GM12878 (cell line): ENCODE results near the gene GXYLT1. TPM values are rescaled to one million over a fixed set of nuclear protein-coding genes. Genes with fewer than 3 reads are reported as not detected.

Experiments used
- ATAC-seq: fragments of 200-7000 bp; cut with Tn5 transposase; 3 replicates; pipeline ENCODE4 v1.9.1; 2020; ENCODE audit warnings: mild to moderate bottlenecking, moderate library complexity
- BruUV-seq: library from RNA; stranded (reverse); fragments of 400-500 nt; replicated peaks from 2 replicates; lab custom pipeline; 2021; lab: Mats Ljungman, UMichigan
- CTCF ChIA-PET: fragments of 300-600 bp; sonication (Branson Sonifier 250); formaldehyde crosslinking; extraction: SDS; loops from one replicate; lab custom pipeline; 2021; ENCODE audit warnings: inconsistent platforms; lab: Yijun Ruan, JAX
- POLR2A ChIA-PET: fragments of 350-600 bp; formaldehyde crosslinking; extraction: SDS; loops from one replicate; lab custom pipeline; 2021; ENCODE audit warnings: inconsistent platforms; lab: Charles Lee
- RAD21 ChIA-PET: fragments of 300-600 bp; sonication (Branson Sonifier 250); formaldehyde crosslinking; loops from one replicate; lab custom pipeline; 2023; ENCODE audit warnings: antibody characterized with exemption; ENCODE audit not compliant: unreplicated experiment; lab: Charles Lee
- SMC1A ChIA-PET: fragments of 300-600 bp; sonication (Branson Sonifier 250); formaldehyde crosslinking; loops from one replicate; lab custom pipeline; 2023; ENCODE audit not compliant: unreplicated experiment, uncharacterized antibody; lab: Charles Lee
- DNase-seq: peaks from one replicate; pipeline ENCODE4 v3.0.0-alpha.2; 2011; ENCODE audit warnings: low read depth, low spot score
- FAIRE-seq: peaks from 3 replicates; lab custom pipeline; 2011; peaks lifted over from hg19 to GRCh38; lab: Jason Lieb, UNC
- H2AFZ ChIP-seq: 2 replicates; pipeline ENCODE4 v1.6.0; 2011; ENCODE audit warnings: low read depth, low read length, control low read depth; ENCODE audit not compliant: control insufficient read depth
- H3K27ac ChIP-seq: 2 replicates; pipeline ENCODE4 v1.5.1; 2011; ENCODE audit warnings: control low read depth; ENCODE audit not compliant: control insufficient read depth, insufficient read depth
- H3K27me3 ChIP-seq, 2 experiments: replicated peaks in 1 of 2; 2 replicates each; pipeline versions ENCODE4 v1.6.0 to v1.6.1; 2011; ENCODE audit warnings: low read length in 1 of 2; ENCODE audit not compliant: control insufficient read depth in 2 of 2, insufficient read depth in 2 of 2
- H3K36me3 ChIP-seq, 2 experiments: 2 replicates each; pipeline ENCODE4 v1.5.1; 2011; ENCODE audit warnings: low read length in 1 of 2; ENCODE audit not compliant: control insufficient read depth in 2 of 2, insufficient read depth in 2 of 2
- H3K4me1 ChIP-seq: 2 replicates; pipeline ENCODE4 v1.6.1; 2011; ENCODE audit warnings: mild to moderate bottlenecking, low read length, moderate library complexity, mixed read lengths; ENCODE audit not compliant: control insufficient read depth, insufficient read depth
- H3K4me2 ChIP-seq: 2 replicates; pipeline ENCODE4 v1.6.0; 2011; ENCODE audit warnings: control low read depth; ENCODE audit not compliant: control insufficient read depth, insufficient read depth
- H3K4me3 ChIP-seq: fragments of 200-600 bp; sonication (generic); 2 replicates; pipeline ENCODE4 v1.5.1; 2016
- H3K79me2 ChIP-seq: 2 replicates; pipeline ENCODE4 v1.6.0; 2011; ENCODE audit warnings: low read length; ENCODE audit not compliant: control insufficient read depth, insufficient read depth
- H3K9ac ChIP-seq: 2 replicates; pipeline ENCODE4 v1.8.0; 2011; ENCODE audit warnings: low read length, control low read depth, mixed read lengths; ENCODE audit not compliant: control insufficient read depth, insufficient read depth
- H3K9me3 ChIP-seq: replicated peaks from 3 replicates; pipeline ENCODE4 v1.5.1; 2011; ENCODE audit warnings: mild to moderate bottlenecking, low read length; ENCODE audit not compliant: control insufficient read depth, insufficient read depth
- H4K20me1 ChIP-seq: 2 replicates; pipeline ENCODE4 v1.6.0; 2011; ENCODE audit not compliant: control insufficient read depth, insufficient read depth
- HDAC2 ChIP-seq: fragments of 200-600 bp; sonication (generic); IDR thresholded peaks from 2 replicates; pipeline ENCODE4 v1.6.1; 2017
- IKZF1 ChIP-seq: fragments of 450-650 bp; conservative IDR thresholded peaks from 2 replicates; pipeline ENCODE4 v1.6.1; 2017; ENCODE audit warnings: antibody characterized with exemption, mild to moderate bottlenecking
- IKZF2 ChIP-seq, 2 experiments: fragments of 450-650 bp; IDR thresholded peaks; 2 replicates each; pipeline ENCODE4 v1.6.1; 2017; ENCODE audit warnings: mild to moderate bottlenecking in 2 of 2, moderate library complexity in 2 of 2
- RELA ChIP-seq: fragments of 450-650 bp; IDR thresholded peaks from 2 replicates; pipeline ENCODE4 v1.8.0; 2014; ENCODE audit warnings: borderline replicate concordance; ENCODE audit not compliant: partially characterized antibody
- WGBS: methylation state at CpG from one replicate; pipeline ENCODE4 v1.1.6; 2016; ENCODE audit warnings: low lambda C conversion rate; ENCODE audit not compliant: insufficient replicate concordance, insufficient coverage; ENCODE audit errors: missing lambda C conversion rate; 5-methylcytosine and 5-hydroxymethylcytosine counted together
- in situ Hi-C: fragments of 300-500 bp; cut with MboI; formaldehyde crosslinking; loops from 9 replicates; pipeline ENCODE4 v1.14.3; 2018; ENCODE audit warnings: mixed read lengths
- intact Hi-C: fragments of 100-400 bp; cut with micrococcal nuclease; formaldehyde crosslinking; loops from one replicate; pipeline ENCODE4 v1.14.2; 2022; ENCODE audit not compliant: unreplicated experiment
- polyA plus RNA-seq, 11 experiments: library from polyadenylated mRNA; depleted of rRNA in 4 of 11; unstranded in 6 of 11; stranded (reverse) in 5 of 11; fragments of >200 nt; fragmentation: Nextera tagmentation in 4 of 11; fragmentation: Illumina TruSeq in 1 of 11; extraction: Ambion mirVana in 4 of 11; extraction: Trizol in 1 of 11; gene quantifications; 1 replicate in 1 of 11; 2 replicates in 10 of 11; pipeline versions ENCODE4 v1.2.1 to v1.2.3, GENCODE V29; 2011 to 2016; ENCODE audit warnings: inconsistent platforms in 2 of 11, missing spikeins in 2 of 11, low read depth in 1 of 11
- total RNA-seq, 4 experiments: library from RNA; depleted of rRNA in 3 of 4; stranded (reverse); fragments of >200 nt in 3 of 4; fragmentation: Illumina TruSeq in 1 of 4; extraction: Trizol in 1 of 4; gene quantifications; 2 replicates each; pipeline versions ENCODE4 v1.2.1 to v1.2.3, GENCODE V29; 2013 to 2021

GXYLT1 gene
- total and polyA plus RNA-seq, 10 of the 15 experiments (the other 5 are each of a cell fraction or from before 2014, with no cell fraction given) = 2.3 to 14.9 (median 8.9) TPM

DNA sequence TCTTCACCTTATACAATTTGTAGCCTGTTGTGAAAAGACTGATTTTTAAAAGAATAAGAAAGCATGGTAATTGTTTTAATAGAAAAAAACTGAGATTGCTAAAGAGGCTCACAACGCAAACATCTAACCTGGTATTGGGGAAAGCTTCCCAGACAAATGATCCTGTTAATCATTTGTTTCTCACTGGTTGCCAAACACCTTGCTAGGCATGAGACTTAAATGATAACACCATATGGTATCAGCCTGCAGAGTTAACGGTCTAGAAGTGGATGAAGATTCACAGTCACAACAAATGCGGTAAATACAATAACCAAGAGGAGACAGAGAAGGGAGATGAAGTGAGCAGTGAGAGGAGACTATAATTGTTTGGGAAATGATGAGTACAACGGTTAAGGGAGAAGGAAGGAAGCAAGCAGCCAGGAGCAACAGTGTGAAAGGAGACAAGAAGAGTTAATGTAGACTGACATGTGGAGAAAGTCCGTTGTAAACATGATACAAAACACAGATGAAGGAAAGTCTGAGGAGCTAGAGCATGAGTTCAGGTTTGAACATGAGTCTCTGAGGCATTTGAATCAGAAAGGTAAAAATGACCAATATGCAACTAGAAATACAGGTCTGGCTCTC is 19.8 kb downstream of the GXYLT1 start (continued):
- TF ChIP-seq RELA (no peak), IKZF2 (IDR thresholded peaks at IDR 0.05) (no peak)

DNA sequence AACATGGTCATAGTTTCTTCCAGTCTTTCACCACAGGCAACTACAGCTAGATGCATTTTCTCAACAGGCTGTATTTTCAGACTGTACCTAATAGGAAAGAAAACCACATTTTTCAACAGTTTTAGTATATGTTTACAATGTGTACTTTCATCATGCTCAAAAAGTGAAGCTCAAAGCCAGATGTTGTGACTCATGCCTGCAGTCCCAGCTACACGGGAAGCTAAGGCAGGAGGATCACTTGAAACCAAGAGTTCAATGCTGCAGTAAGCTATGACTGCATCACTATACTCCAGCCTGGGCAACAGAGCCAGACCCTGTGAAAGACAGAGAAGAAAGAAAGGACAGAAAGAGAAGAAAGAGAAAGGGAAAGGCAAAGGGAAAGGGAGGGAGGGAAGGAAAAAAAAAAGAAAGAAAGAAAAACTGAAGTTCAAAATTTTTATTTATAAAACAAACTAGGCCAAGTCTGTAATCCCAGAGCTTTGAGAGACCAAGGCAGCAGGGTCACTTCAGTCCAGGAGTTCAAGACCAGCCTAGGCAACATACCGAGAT is 25.5 kb downstream of the GXYLT1 start:
- POLR2A ChIA-PET = interaction anchor here (0.6 kb wide), 1 partner anchor 1883 kb away, joined by 4 read pairs; no protein-coding TSS in a partner anchor
- 53% methylated on average over 2 of the region's 2 CpGs for WGBS
- Histone ChIP-seq H2AFZ (no peak overlapping the region), H3K79me2 (peaks cover 2% of the 10 kb centered on the region), H3K27ac (no peak overlapping the region), H3K4me3 (no peak overlapping the region), H3K4me1 (no peaks in the 10 kb centered on the region), H3K9me3 (no peaks in the 10 kb centered on the region; the same call in 1 of the 3 replicates), H4K20me1 (no peaks in the 10 kb centered on the region), H3K36me3 (no peaks in the 10 kb centered on the region), H3K27me3 (no peaks in the 10 kb centered on the region), H3K4me2 (no peak overlapping the region), H3K9ac (no peak overlapping the region)
- RAD21 ChIA-PET = no interaction called here
- CTCF ChIA-PET = interaction anchor here (0.7 to 2.0 kb wide), 2 partner anchors 9 to 14 kb away, joined by 4 read pairs; no protein-coding TSS in a partner anchor
- no peak for FAIRE-seq
- no peak for DNase-seq
- no peak for ATAC-seq
- BruUV-seq = no TSS peak
- in situ Hi-C loops = no loop called here
- TF ChIP-seq HDAC2 (no peak), IKZF1 (no peak)
- intact Hi-C loops = no loop called here
- SMC1A ChIA-PET = interaction anchor here (0.8 to 1.4 kb wide), 5 partner anchors 9 to 213 kb away, joined by 3 read pairs; no protein-coding TSS in a partner anchor
